IMR-90 (cell line): ENCODE results near the gene KMT2D. TPM values are rescaled to one million over a fixed set of nuclear protein-coding genes. Genes with fewer than 3 reads are reported as not detected.

Source experiments
- ATAC-seq: fragments of 200-7000 bp; cut with Tn5 transposase; 2 replicates; pipeline ENCODE4 v1.9.1; 2020; ENCODE audit warnings: low read depth, mild to moderate bottlenecking, moderate library complexity
- BruUV-seq: library from RNA; stranded (reverse); fragments of 400-500 nt; replicated peaks from 2 replicates; lab custom pipeline; 2021; lab: Mats Ljungman, UMichigan
- CTCF ChIA-PET: fragments of 300-600 bp; formaldehyde crosslinking; extraction: SDS; loops from one replicate; lab custom pipeline; 2021; ENCODE audit warnings: antibody characterized with exemption; lab: Yijun Ruan, JAX
- POLR2A ChIA-PET: fragments of 300-600 bp; sonication (Branson Sonifier 250); formaldehyde crosslinking; loops from one replicate; lab custom pipeline; 2022; ENCODE audit warnings: antibody characterized with exemption; ENCODE audit not compliant: unreplicated experiment; lab: Charles Lee
- DNase-seq: peaks from one replicate; pipeline ENCODE4 v3.0.0; 2013
- H2AFZ ChIP-seq: replicated peaks from 2 replicates; pipeline ENCODE3; 2013; ENCODE audit warnings: low read length, mild to moderate bottlenecking; ENCODE audit not compliant: poor library complexity
- H2AK5ac ChIP-seq: 2 replicates; pipeline ENCODE4 v1.6.1; 2013; ENCODE audit warnings: low read depth, low read length, inconsistent platforms
- H2AK9ac ChIP-seq: replicated peaks from 2 replicates; pipeline ENCODE3; 2013; ENCODE audit warnings: mild to moderate bottlenecking, low read depth, low read length, moderate library complexity; ENCODE audit not compliant: poor library complexity
- H2BK120ac ChIP-seq: 2 replicates; pipeline ENCODE4 v1.6.1; 2013; ENCODE audit warnings: low read depth, low read length, inconsistent platforms
- H2BK15ac ChIP-seq: 3 replicates; pipeline ENCODE4 v1.6.1; 2013; ENCODE audit warnings: low read depth, low read length, inconsistent platforms
- H2BK20ac ChIP-seq: 2 replicates; pipeline ENCODE4 v1.6.1; 2013; ENCODE audit warnings: low read depth, mild to moderate bottlenecking, inconsistent platforms, low read length, moderate library complexity
- H2BK5ac ChIP-seq: 2 replicates; pipeline ENCODE4 v1.6.1; 2013; ENCODE audit warnings: mild to moderate bottlenecking, low read depth, low read length, inconsistent platforms; ENCODE audit not compliant: poor library complexity, severe bottlenecking
- H3K14ac ChIP-seq: replicated peaks from 2 replicates; pipeline ENCODE4 v1.6.1; 2013; ENCODE audit warnings: low read depth, low read length, inconsistent platforms
- H3K18ac ChIP-seq: 2 replicates; pipeline ENCODE4 v1.6.1; 2013; ENCODE audit warnings: low read depth, low read length, control low read depth
- H3K23ac ChIP-seq: 2 replicates; pipeline ENCODE4 v1.6.1; 2013; ENCODE audit warnings: low read depth, low read length, inconsistent platforms
- H3K27ac ChIP-seq: 2 replicates; pipeline ENCODE4 v1.5.1; 2013; ENCODE audit warnings: mild to moderate bottlenecking, control low read depth, low read length; ENCODE audit not compliant: insufficient read depth
- H3K27me3 ChIP-seq: 2 replicates; pipeline ENCODE4 v1.6.1; 2013; ENCODE audit warnings: low read length; ENCODE audit not compliant: control insufficient read depth, insufficient read depth
- H3K36me3 ChIP-seq: 2 replicates; pipeline ENCODE4 v1.6.1; 2013; ENCODE audit warnings: low read length, mixed read lengths; ENCODE audit not compliant: control insufficient read depth, insufficient read depth
- H3K4ac ChIP-seq: 2 replicates; pipeline ENCODE4 v1.6.1; 2013; ENCODE audit warnings: low read depth, low read length, inconsistent platforms
- H3K4me1 ChIP-seq: 2 replicates; pipeline ENCODE4 v1.6.1; 2013; ENCODE audit warnings: low read length, mixed read lengths; ENCODE audit not compliant: control insufficient read depth, insufficient read depth
- H3K4me2 ChIP-seq: 2 replicates; pipeline ENCODE4 v1.6.1; 2013; ENCODE audit warnings: low read depth, mild to moderate bottlenecking, control low read depth, low read length, moderate library complexity
- H3K4me3 ChIP-seq: 2 replicates; pipeline ENCODE4 v1.5.1; 2013; ENCODE audit warnings: low read depth, mild to moderate bottlenecking, control low read depth, low read length, moderate library complexity; ENCODE audit not compliant: insufficient read depth
- H3K56ac ChIP-seq: 2 replicates; pipeline ENCODE4 v1.6.1; 2013; ENCODE audit warnings: low read length, inconsistent platforms; ENCODE audit not compliant: insufficient read depth; ENCODE audit errors: extremely low read depth
- H3K79me1 ChIP-seq, 2 experiments: 2 replicates each; pipeline ENCODE4 v1.6.1; 2013; ENCODE audit warnings: low read length in 2 of 2, inconsistent platforms in 1 of 2, low read depth in 1 of 2
- H3K9ac ChIP-seq: 2 replicates; pipeline ENCODE4 v1.6.1; 2013; ENCODE audit warnings: low read depth, low read length, control low read depth
- H3K9me1 ChIP-seq: 2 replicates; pipeline ENCODE4 v1.6.1; 2013; ENCODE audit warnings: low read length, inconsistent platforms; ENCODE audit not compliant: insufficient read depth
- H3K9me3 ChIP-seq: 2 replicates; pipeline ENCODE4 v1.6.1; 2013; ENCODE audit warnings: low read length; ENCODE audit not compliant: control insufficient read depth, insufficient read depth
- H4K20me1 ChIP-seq: 2 replicates; pipeline ENCODE4 v1.6.1; 2013; ENCODE audit warnings: low read length, inconsistent platforms; ENCODE audit not compliant: insufficient read depth
- H4K5ac ChIP-seq: 2 replicates; pipeline ENCODE4 v1.6.1; 2013; ENCODE audit warnings: mild to moderate bottlenecking, low read depth, low read length, control low read depth
- H4K8ac ChIP-seq, 2 experiments: 2 replicates each; pipeline ENCODE4 v1.6.1; 2013; ENCODE audit warnings: low read depth in 2 of 2, low read length in 2 of 2, control low read depth in 1 of 2, inconsistent platforms in 1 of 2
- H4K91ac ChIP-seq: 2 replicates; pipeline ENCODE4 v1.6.1; 2013; ENCODE audit warnings: low read depth, low read length, inconsistent platforms; ENCODE audit not compliant: insufficient read depth
- BHLHE40 ChIP-seq: fragments of 150-350 bp; IDR thresholded peaks from 2 replicates; pipeline ENCODE4 v1.6.1; 2016; ENCODE audit warnings: mild to moderate bottlenecking, low read depth, low read length
- CEBPB ChIP-seq: IDR thresholded peaks from 2 replicates; pipeline ENCODE4 v1.6.1; 2012; ENCODE audit warnings: low read depth, low read length, improper control_type of control experiment
- CHD1 ChIP-seq: IDR thresholded peaks from 2 replicates; pipeline ENCODE4 v1.6.1; 2012; ENCODE audit warnings: low read depth, low read length, improper control_type of control experiment
- CTCF ChIP-seq: conservative IDR thresholded peaks from 2 replicates; pipeline ENCODE4 v1.5.1; 2012; ENCODE audit warnings: mild to moderate bottlenecking, low read depth, low read length, improper control_type of control experiment
- FOS ChIP-seq: fragments of 150-350 bp; IDR thresholded peaks from 2 replicates; pipeline ENCODE4 v1.6.1; 2016; ENCODE audit warnings: low read depth, low read length
- MAZ ChIP-seq: IDR thresholded peaks from 2 replicates; pipeline ENCODE4 v1.6.1; 2012; ENCODE audit warnings: low read depth, mild to moderate bottlenecking, low read length, improper control_type of control experiment, moderate library complexity, borderline replicate concordance
- NFE2L2 ChIP-seq: fragments of 150-350 bp; IDR thresholded peaks from 2 replicates; pipeline ENCODE4 v1.6.1; 2016; ENCODE audit warnings: low read depth, mild to moderate bottlenecking, low read length
- RFX5 ChIP-seq: IDR thresholded peaks from 2 replicates; pipeline ENCODE4 v1.8.0; 2012; ENCODE audit warnings: low read depth, mild to moderate bottlenecking, low read length, moderate library complexity
- WGBS, 2 experiments: methylation state at CpG; one replicate each; pipeline versions ENCODE4 v1.1.5 to v1.1.7; 2013; ENCODE audit warnings: missing lambda C conversion rate in 2 of 2; ENCODE audit not compliant: insufficient read length in 1 of 2; ENCODE audit errors: extremely low coverage in 2 of 2; 5-methylcytosine and 5-hydroxymethylcytosine counted together
- dilution Hi-C: fragments of 300-500 bp; cut with HindIII; formaldehyde crosslinking; loops from one replicate; pipeline ENCODE4 v1.14.3; 2018; ENCODE audit warnings: low sequenced_read_pairs; ENCODE audit not compliant: unreplicated experiment
- in situ Hi-C: fragments of 300-500 bp; cut with MboI; formaldehyde crosslinking; loops from 3 replicates; pipeline ENCODE4 v1.14.3; 2019; ENCODE audit warnings: low sequenced_read_pairs, inconsistent platforms, mixed read lengths
- intact Hi-C: fragments of 100-400 bp; cut with micrococcal nuclease; formaldehyde crosslinking; loops from 2 replicates; pipeline ENCODE4 v1.10.0; 2022
- polyA plus RNA-seq, 3 experiments: library from polyadenylated mRNA; depleted of rRNA; stranded (reverse); fragments of >200 nt; gene quantifications; 2 replicates each; pipeline ENCODE4 v1.2.3, GENCODE V29; 2012; ENCODE audit warnings: low replicate concordance in 1 of 3
- total RNA-seq: library from RNA; depleted of rRNA; stranded (reverse); fragments of >200 nt; gene quantifications from 2 replicates; pipeline ENCODE4 v1.2.3, GENCODE V29; 2012

The KMT2D gene
- total and polyA plus RNA-seq, 2 of the 4 experiments (the other 2 are of a cell fraction): 6.6 to 25.2 TPM

GRCh38 chr12:49027846-49028555 is 32.6 kb downstream of the KMT2D start:
- TF ChIP-seq CHD1 (no peak), RFX5 (no peak), CTCF (no peak), MAZ (no peak), BHLHE40 (no peak), FOS (no peak), CEBPB (no peak), NFE2L2 (no peak)
- in situ Hi-C loops: no loop called here
- Histone ChIP-seq H4K8ac (no peak overlapping the region), H3K4me2 (no peak overlapping the region), H3K4ac (no peak overlapping the region), H4K5ac (no peak overlapping the region), H2BK120ac (no peak overlapping the region), H2AK9ac (peak overlapping the region; percentile 31), H3K4me3 (no peak overlapping the region), H3K9ac (no peak overlapping the region), H3K27me3 (no peaks in the 10 kb centered on the region), H3K79me1 (peaks cover 27 to 66% of the 10 kb centered on the region in 2 experiments), H3K9me3 (no peaks in the 10 kb centered on the region), H2BK5ac (no peak overlapping the region), H2AFZ (no peak overlapping the region), H3K27ac (no peak overlapping the region), H3K4me1 (no peaks in the 10 kb centered on the region), H3K9me1 (no peaks in the 10 kb centered on the region), H3K56ac (no peak overlapping the region), H3K14ac (no peak overlapping the region), H3K23ac (no peak overlapping the region), H3K36me3 (peaks cover 83% of the 10 kb centered on the region), H4K91ac (no peak overlapping the region), H2AK5ac (no peak overlapping the region), H2BK15ac (no peak overlapping the region), H3K18ac (no peak overlapping the region), H2BK20ac (no peak overlapping the region), H4K20me1 (peaks cover 24% of the 10 kb centered on the region)
- BruUV-seq: no TSS peak
- CTCF ChIA-PET: no interaction called here
- POLR2A ChIA-PET: no interaction called here
- DNase-seq: no peak
- dilution Hi-C loops: no loop called here
- intact Hi-C loops: no loop called here
- 100% methylated on average over 4 of the region's 9 CpGs; no CpG with 5 or more reads in 1 of the 2 experiments for WGBS, 2 experiments
- no peak for ATAC-seq
